ENCODE data around the gene KRTAP12-2. TPM values are rescaled to one million over a fixed set of nuclear protein-coding genes. Genes with fewer than 3 reads are reported as not detected.
A peak's percentile ranks its signal among the peaks of the same experiment; 100 is the strongest.
"Not testable (repeated sequence)": the region's sequence is repeated elsewhere in the genome, so short reads cannot be mapped to it uniquely, and the experiment has no call there.

Gene KRTAP12-2
- total and polyA plus RNA-seq, 12 donors: not detected

DNA sequence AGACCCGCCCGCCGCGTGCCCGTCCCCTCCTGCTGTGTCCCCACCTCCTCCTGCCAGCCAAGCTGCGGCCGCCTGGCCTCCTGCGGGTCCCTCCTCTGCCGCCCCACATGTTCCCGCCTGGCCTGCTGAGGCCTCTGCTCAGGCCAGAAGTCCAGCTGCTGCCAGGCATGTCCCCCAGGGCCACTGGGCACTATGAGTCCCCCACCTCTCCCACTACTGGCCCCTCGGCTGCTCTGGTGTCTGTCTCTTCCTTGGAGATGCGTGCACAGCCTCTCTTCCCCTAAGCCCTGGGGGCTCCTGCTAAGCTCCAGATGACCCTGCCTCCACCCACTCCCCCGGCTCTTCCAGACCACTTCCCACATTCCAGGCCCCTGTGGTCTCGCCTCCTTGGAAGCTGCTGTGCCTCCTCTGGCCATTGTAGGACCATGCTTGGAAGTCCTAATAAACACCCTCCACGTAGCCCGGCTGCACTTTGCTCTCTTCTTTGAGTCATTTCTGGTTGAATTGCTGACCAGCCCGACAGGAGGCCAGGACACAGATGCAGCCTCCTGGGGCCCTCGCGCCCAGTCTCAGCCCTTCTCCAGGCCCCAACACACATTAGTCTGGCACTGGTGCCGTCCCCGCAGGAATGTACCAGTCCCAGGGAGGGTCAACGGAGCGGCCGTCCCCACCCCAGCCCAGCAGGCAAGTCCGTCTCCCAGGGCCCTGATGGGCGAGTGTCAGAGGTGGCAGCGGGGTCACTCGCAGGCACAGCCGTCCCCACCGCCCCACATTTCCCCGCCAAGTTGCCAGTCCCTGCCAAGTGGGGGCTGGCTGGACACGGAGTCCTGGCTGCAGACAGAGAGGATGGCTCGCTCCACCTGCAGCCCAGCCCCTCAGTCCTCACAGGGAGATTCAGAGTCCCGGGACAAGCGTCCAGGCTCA, 31.3 kb upstream of the KRTAP12-2 start:
- H3K4me3 ChIP-seq: no peak overlapping the region
- no peak for TF ChIP-seq POLR2A (IDR thresholded peaks at IDR 0.05)
- TF ChIP-seq, protein P1, sequence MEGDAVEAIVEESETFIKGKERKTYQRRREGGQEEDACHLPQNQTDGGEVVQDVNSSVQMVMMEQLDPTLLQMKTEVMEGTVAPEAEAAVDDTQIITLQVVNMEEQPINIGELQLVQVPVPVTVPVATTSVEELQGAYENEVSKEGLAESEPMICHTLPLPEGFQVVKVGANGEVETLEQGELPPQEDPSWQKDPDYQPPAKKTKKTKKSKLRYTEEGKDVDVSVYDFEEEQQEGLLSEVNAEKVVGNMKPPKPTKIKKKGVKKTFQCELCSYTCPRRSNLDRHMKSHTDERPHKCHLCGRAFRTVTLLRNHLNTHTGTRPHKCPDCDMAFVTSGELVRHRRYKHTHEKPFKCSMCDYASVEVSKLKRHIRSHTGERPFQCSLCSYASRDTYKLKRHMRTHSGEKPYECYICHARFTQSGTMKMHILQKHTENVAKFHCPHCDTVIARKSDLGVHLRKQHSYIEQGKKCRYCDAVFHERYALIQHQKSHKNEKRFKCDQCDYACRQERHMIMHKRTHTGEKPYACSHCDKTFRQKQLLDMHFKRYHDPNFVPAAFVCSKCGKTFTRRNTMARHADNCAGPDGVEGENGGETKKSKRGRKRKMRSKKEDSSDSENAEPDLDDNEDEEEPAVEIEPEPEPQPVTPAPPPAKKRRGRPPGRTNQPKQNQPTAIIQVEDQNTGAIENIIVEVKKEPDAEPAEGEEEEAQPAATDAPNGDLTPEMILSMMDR (IDR thresholded peaks at IDR 0.05): no peak
- H3K4me1 ChIP-seq (replicated peaks in 1 of 2): no peaks in the 10 kb centered on the region
- intact Hi-C loops (cut with DNase I): no loop called here
- peaks cover 39% of the 10 kb centered on the region for H3K27me3 ChIP-seq
- no peak overlapping the region for H3K27ac ChIP-seq
- WGBS, 4 donors: 22 to 52% (median 31%) methylated on average over 16 to 35 of the region's 35 CpGs
- H3K36me3 ChIP-seq (replicated peaks in 1 of 2): no peaks in the 10 kb centered on the region
- no peaks in the 10 kb centered on the region for H3K9me3 ChIP-seq (replicated peaks in 1 of 3)
- peak in 1 of 7 donors; percentile 39 for DNase-seq

- H3K36me3 ChIP-seq (replicated peaks in 1 of 2); intact Hi-C loops (cut with DNase I); H3K9me3 ChIP-seq (replicated peaks in 1 of 3); H3K27ac ChIP-seq; H3K4me1 ChIP-seq (replicated peaks in 1 of 2); H3K4me3 ChIP-seq: not testable (repeated sequence)
- H3K27me3 ChIP-seq: peaks cover 32% of the 10 kb centered on the region
- WGBS, 4 donors: 28 to 43% (median 37%) methylated on average over 9 to 21 of the region's 21 CpGs
- DNase-seq: peak in 1 of 7 donors; percentile 14
These were observed 30.6 kb upstream of the KRTAP12-2 start, which contains the start of gene KRTAP10-12 for GRCh38 chr21:44697172-44697810. Gene KRTAP10-12 (plus strand): TSS chr21:44697172. CDS start chr21:44697202, 30 bp downstream.

GRCh38 chr21:44696572-44696971, 29.8 kb upstream of the KRTAP12-2 start:
- Histone ChIP-seq H3K36me3 (replicated peaks in 1 of 2) (no peaks in the 10 kb centered on the region), H3K4me1 (replicated peaks in 1 of 2) (no peaks in the 10 kb centered on the region), H3K27ac (no peak overlapping the region), H3K27me3 (peaks cover 26% of the 10 kb centered on the region), H3K9me3 (replicated peaks in 1 of 3) (no peaks in the 10 kb centered on the region), H3K4me3 (no peak overlapping the region)
- TF ChIP-seq POLR2A (IDR thresholded peaks at IDR 0.05): no peak
- TF ChIP-seq, protein P1 (IDR thresholded peaks at IDR 0.05): no peak
- peak in 1 of 7 donors; percentile 7 for DNase-seq
- WGBS, 4 donors: 59 to 71% (median 68%) methylated on average over 6 to 10 of the region's 10 CpGs
- intact Hi-C loops (cut with DNase I): no loop called here

DNA sequence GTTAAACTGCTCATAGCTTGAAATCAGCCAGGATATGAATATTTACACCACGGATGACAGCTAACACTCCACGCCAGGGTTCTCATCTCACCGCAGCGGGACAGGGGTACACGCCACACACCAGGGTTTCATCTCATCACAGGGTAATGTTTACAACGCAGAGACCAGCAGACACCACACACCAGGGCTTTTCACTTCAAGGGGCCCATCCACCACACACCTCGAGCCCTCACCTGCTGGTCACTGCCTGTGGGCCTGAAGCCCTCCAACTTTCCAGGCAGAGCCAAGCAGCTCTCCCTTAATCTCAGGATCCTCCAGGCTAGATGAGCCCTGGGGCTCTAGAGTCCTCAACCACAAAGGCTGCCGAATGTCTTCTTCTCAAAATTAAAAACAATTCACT, 28.9 kb upstream of the KRTAP12-2 start:
- intact Hi-C loops (cut with DNase I): no loop called here
- TF ChIP-seq, protein P1 (IDR thresholded peaks at IDR 0.05): no peak
- TF ChIP-seq POLR2A (IDR thresholded peaks at IDR 0.05): no peak
- H3K27me3 ChIP-seq: peaks cover 19% of the 10 kb centered on the region

More for the DNA sequence above, 28.9 kb upstream of the KRTAP12-2 start:
- H3K27ac ChIP-seq: no peak overlapping the region
- no peaks in the 10 kb centered on the region for H3K36me3 ChIP-seq (replicated peaks in 1 of 2)
- no peaks in the 10 kb centered on the region for H3K9me3 ChIP-seq (replicated peaks in 1 of 3)
- H3K4me1 ChIP-seq (replicated peaks in 1 of 2): no peaks in the 10 kb centered on the region
- 68 to 86% (median 79%) methylated on average over 8 of the region's 8 CpGs for WGBS, 4 donors
- H3K4me3 ChIP-seq: no peak overlapping the region
- peak in 1 of 7 donors; percentile 11 for DNase-seq
